ENCODE measurements around the gene AP1S1. TPM values are rescaled to one million over a fixed set of nuclear protein-coding genes. Genes with fewer than 3 reads are reported as not detected.
"Not testable (repeated sequence)": the region's sequence is repeated elsewhere in the genome, so short reads cannot be mapped to it uniquely, and the experiment has no call there.

Gene AP1S1
- total RNA-seq, 1 donor from 2014 or later: 63.9 TPM

DNA sequence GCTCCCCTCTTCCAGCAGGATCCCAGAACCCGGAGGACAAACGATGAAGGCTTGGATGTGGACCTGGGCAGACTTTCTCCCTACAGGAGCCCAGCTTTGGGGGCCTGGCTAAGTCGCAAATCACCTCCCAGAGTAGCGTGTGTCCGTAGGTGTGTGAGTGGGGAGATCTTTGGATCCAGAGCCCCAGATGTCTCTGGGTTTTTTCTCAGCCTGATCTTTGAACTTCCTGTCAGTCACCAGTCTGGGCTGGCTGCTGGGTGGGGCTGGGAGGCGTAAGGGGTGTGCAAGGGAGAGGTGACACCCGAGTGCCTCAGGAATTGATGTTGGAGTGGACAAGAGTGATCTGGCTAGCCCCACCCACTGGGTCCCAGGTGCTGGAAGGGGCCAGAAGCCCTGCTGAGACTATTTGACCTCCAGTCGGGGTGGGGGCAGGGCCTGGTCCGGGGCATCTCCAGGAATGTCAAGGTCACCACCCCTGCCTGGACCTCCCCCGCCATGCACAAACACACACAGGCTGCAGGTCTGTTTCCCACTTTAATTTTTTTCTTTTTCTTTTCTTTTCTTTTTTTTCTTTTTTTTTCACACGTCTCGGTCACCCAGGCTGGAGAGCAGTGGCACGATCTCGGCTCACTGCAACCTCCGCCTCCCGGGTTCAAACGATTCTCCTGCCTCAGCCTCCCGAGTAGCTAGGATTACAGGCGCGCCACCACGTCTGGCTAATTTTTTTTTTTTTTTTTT is 46.8 kb downstream of the AP1S1 start, which contains the start of gene MOGAT3:
Gene MOGAT3, minus strand, starts transcription at position 175 of the 738 bp plus-strand sequence. CDS start 182 bp downstream, outside the sequence.
- DNase-seq (ENCODE audit: low spot score): no peak

GRCh38 chr7:101201695-101202602 is 47.7 kb downstream of the AP1S1 start:
- no peak for DNase-seq (ENCODE audit: low spot score)

GRCh38 chr7:101202603-101202918 is 48.3 kb downstream of the AP1S1 start:
- no peak for DNase-seq (ENCODE audit: low spot score)

GRCh38 chr7:101203740-101204738 is 49.8 kb downstream of the AP1S1 start:
- not testable (repeated sequence) for DNase-seq (ENCODE audit: low spot score)

DNA sequence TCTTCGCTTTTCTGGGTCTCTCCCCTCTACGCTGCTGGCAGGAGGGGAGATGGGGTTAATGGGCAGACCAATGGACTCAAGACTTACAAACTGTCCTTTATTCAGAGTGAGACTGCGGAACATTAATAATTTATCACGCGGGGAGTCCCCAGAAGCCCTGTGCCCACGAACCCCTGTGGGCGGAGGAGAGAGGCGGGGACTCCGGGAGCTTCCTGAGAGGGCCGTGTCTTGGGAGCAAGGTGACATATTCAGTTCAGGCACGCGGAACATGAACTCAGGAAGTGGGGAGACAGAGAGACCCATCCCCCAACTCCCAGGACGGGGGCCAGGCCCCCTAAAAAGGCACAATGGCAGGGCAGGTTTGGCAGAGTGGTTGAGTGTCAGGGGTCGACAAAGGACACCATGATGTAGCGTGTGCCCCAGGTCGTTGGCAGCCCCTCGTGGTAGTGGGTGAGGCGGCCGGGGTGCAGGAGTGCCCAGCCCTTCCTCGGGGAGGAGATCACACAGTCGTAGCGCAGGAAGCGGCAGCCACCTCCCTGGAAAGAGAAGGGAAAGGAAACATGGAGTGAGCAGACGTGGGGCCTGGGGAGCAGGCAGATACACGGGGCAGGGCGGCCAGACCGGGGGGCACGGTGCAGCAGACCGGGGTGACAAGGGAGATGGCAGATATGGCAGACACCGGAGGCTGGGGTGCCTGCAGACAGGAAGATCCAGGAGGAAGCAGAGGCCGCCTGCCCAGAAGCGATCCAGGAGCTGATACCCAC is 51.8 kb downstream of the AP1S1 start:
- DNase-seq (ENCODE audit: low spot score): no peak

DNA sequence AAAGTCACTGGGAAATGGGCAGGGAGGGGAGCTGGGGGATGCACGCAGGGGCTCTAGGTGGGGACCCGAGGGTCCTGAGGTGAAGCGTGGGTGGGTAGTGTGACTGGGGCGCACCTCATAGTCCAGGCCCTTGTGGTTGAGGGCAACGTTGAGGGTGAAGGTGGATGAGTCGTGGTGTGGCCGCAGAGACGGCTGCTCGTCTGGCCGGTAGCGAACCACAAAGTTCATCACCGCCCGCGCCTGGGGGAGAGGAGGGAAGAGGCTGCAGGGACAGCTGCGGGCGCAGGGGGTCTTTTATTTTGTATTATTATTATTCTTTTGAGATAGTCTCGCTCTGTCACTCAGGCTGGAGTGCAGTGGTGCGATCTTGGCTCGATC is 52.4 kb downstream of the AP1S1 start:
- DNase-seq (ENCODE audit: low spot score): no peak

DNA sequence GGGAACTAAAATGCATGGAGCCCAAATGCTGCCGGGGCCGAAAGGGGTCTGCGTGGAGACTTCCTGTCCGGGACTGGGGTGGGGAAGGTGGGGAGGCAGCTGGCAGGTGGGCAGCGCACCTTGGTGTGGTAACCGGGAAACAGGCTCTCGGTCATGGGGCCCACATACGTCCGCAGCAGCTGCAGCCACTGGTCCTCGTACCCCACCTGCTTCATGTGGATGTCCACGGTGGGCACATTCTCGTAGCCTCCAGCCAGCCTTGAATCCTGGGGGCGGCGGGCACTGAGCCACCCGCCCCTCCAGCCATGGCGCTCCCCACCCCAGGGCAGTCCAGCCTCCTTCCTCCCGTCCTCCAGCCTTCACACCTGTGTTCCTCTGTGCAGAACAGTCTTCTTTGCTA is 53.2 kb downstream of the AP1S1 start:
- no peak for DNase-seq (ENCODE audit: low spot score)

DNA sequence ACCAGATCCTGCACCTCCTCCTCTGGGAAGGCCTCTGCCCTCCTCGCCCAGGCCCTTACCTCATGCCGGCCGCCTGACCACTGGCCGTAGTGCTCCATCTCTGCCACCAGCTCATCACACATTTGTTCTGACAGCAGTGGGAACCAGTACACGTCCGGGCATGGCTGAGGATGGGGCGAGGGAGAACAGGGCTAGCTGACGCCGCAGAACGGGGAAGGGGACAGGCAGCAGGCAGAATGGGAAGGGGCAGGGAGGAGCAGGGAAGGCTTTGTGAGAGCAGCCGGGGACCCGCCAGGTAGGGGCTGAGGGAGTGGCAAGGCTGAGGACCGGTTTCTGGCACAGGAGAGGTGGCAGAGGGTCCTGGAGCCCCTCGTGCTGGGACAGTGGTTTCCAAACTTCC is 54.5 kb downstream of the AP1S1 start:
- DNase-seq (ENCODE audit: low spot score): no peak

DNA sequence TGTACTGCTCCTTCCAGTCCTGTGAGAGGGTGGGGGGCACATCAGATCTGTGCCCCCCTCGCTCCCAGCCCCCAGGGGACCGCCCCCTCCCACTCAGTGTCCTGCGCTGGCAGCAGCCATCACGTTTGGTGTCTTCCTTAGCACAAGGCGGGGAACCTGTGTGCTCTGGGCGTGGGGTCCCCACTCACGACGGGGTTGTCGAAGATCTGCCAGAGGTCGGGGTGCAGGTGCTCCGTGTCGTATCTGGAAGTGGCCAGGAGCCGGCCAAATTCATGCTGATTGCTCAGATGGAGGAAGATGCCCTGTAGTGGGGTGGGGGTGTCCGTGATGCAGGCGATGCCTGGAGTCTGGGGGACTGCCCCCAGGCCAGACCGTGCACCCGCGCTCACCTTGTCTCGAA is 55.9 kb downstream of the AP1S1 start:
- DNase-seq (ENCODE audit: low spot score): no peak

Other genes with a start within 250 kb of the AP1S1 start
- gene MUC3A, start 204.9 kb upstream of the AP1S1 start, total RNA-seq: 230 TPM
- 0.72 TPM for gene MUC12, start 184.9 kb upstream of the AP1S1 start, total RNA-seq
- under 0.01 TPM for gene MUC17, start 134.4 kb upstream of the AP1S1 start, total RNA-seq
- gene TRIM56, start 69.0 kb upstream of the AP1S1 start, total RNA-seq: 57.7 TPM
- gene SERPINE1, start 27.4 kb upstream of the AP1S1 start, total RNA-seq: 6.6 TPM
- gene VGF, start 11.1 kb downstream of the AP1S1 start, total RNA-seq: 0.29 TPM
- not detected for gene NAT16, start 25.8 kb downstream of the AP1S1 start, total RNA-seq
- gene MOGAT3, start 46.6 kb downstream of the AP1S1 start, total RNA-seq: 0.14 TPM
- 104 TPM for gene PLOD3, start 63.1 kb downstream of the AP1S1 start, total RNA-seq
- 92.6 TPM for gene ZNHIT1, start 63.7 kb downstream of the AP1S1 start, total RNA-seq
- 46.4 TPM for gene CLDN15, start 83.3 kb downstream of the AP1S1 start, total RNA-seq
- 190 TPM for gene FIS1, start 90.6 kb downstream of the AP1S1 start, total RNA-seq
- gene IFT22, start 167.3 kb downstream of the AP1S1 start, total RNA-seq: 36.5 TPM
- gene COL26A1, start 208.4 kb downstream of the AP1S1 start, total RNA-seq: 0.29 TPM

Data from mucosa of gallbladder (tissue), 1 donor.